Measurements from ENCODE around the gene MELTF.

The MELTF gene

GRCh38 chr3:196996454-196997265, 33.0 kb downstream of the MELTF start:
- TF ChIP-seq CTCF (conservative IDR thresholded peaks at IDR 0.05; ENCODE audit: low read depth, low read length): no peak
- no peak overlapping the region for H3K4me3 ChIP-seq (IDR thresholded peaks at IDR 0.05; ENCODE audit: insufficient read depth, low read depth, low read length)
- no peaks in the 10 kb centered on the region for H3K36me3 ChIP-seq (ENCODE audit: insufficient read depth)
- no peaks in the 10 kb centered on the region for H3K27me3 ChIP-seq (ENCODE audit: insufficient read depth, low read depth)
- H3K9ac ChIP-seq: no peak overlapping the region
- H4K20me1 ChIP-seq (ENCODE audit: insufficient read depth): no peaks in the 10 kb centered on the region
- H2AFZ ChIP-seq (ENCODE audit: low read depth): no peak overlapping the region
- no peak overlapping the region for H3K4me2 ChIP-seq
- H3K27ac ChIP-seq: no peak overlapping the region
- H3K4me1 ChIP-seq (ENCODE audit: low read depth, poor library complexity, severe bottlenecking): peaks cover 8% of the 10 kb centered on the region
- no peaks in the 10 kb centered on the region for H3K79me2 ChIP-seq (ENCODE audit: insufficient read depth, low read depth)

- Histone ChIP-seq H3K36me3 (ENCODE audit: insufficient read depth) (no peaks in the 10 kb centered on the region), H3K27ac (peak overlapping the region; percentile 2; the same call in 1 of the 2 replicates), H3K4me2 (no peak overlapping the region), H3K79me2 (ENCODE audit: insufficient read depth, low read depth) (no peaks in the 10 kb centered on the region), H3K4me3 (IDR thresholded peaks at IDR 0.05; ENCODE audit: insufficient read depth, low read depth, low read length) (no peak overlapping the region), H3K27me3 (ENCODE audit: insufficient read depth, low read depth) (no peaks in the 10 kb centered on the region), H3K9ac (no peak overlapping the region), H2AFZ (ENCODE audit: low read depth) (no peak overlapping the region), H4K20me1 (ENCODE audit: insufficient read depth) (no peaks in the 10 kb centered on the region), H3K4me1 (ENCODE audit: low read depth, poor library complexity, severe bottlenecking) (peaks cover 8% of the 10 kb centered on the region)
- no peak for TF ChIP-seq CTCF (conservative IDR thresholded peaks at IDR 0.05; ENCODE audit: low read depth, low read length)
Measured at GRCh38 chr3:196995646-196996355, 33.8 kb downstream of the MELTF start.

GRCh38 chr3:196995027-196995426, 34.6 kb downstream of the MELTF start:
- Histone ChIP-seq H4K20me1 (ENCODE audit: insufficient read depth) (no peaks in the 10 kb centered on the region), H3K4me3 (IDR thresholded peaks at IDR 0.05; ENCODE audit: insufficient read depth, low read depth, low read length) (no peak overlapping the region), H3K27ac (no peak overlapping the region), H3K36me3 (ENCODE audit: insufficient read depth) (no peaks in the 10 kb centered on the region), H3K4me2 (no peak overlapping the region), H3K79me2 (ENCODE audit: insufficient read depth, low read depth) (no peaks in the 10 kb centered on the region), H3K4me1 (ENCODE audit: low read depth, poor library complexity, severe bottlenecking) (peaks cover 8% of the 10 kb centered on the region), H3K27me3 (ENCODE audit: insufficient read depth, low read depth) (no peaks in the 10 kb centered on the region), H2AFZ (ENCODE audit: low read depth) (no peak overlapping the region), H3K9ac (no peak overlapping the region)
- no peak for TF ChIP-seq CTCF (conservative IDR thresholded peaks at IDR 0.05; ENCODE audit: low read depth, low read length)

GRCh38 chr3:196994056-196994455, 35.6 kb downstream of the MELTF start:
- no peaks in the 10 kb centered on the region for H3K79me2 ChIP-seq (ENCODE audit: insufficient read depth, low read depth)
- H3K36me3 ChIP-seq (ENCODE audit: insufficient read depth): no peaks in the 10 kb centered on the region
- H3K9ac ChIP-seq: no peak overlapping the region
- no peaks in the 10 kb centered on the region for H3K27me3 ChIP-seq (ENCODE audit: insufficient read depth, low read depth)
- H3K4me3 ChIP-seq (IDR thresholded peaks at IDR 0.05; ENCODE audit: insufficient read depth, low read depth, low read length): no peak overlapping the region
- no peak overlapping the region for H3K4me2 ChIP-seq
- no peaks in the 10 kb centered on the region for H4K20me1 ChIP-seq (ENCODE audit: insufficient read depth)
- no peak for TF ChIP-seq CTCF (conservative IDR thresholded peaks at IDR 0.05; ENCODE audit: low read depth, low read length)
- H3K4me1 ChIP-seq (ENCODE audit: low read depth, poor library complexity, severe bottlenecking): peaks cover 8% of the 10 kb centered on the region
- no peak overlapping the region for H2AFZ ChIP-seq (ENCODE audit: low read depth)
- H3K27ac ChIP-seq: no peak overlapping the region
